Measurements from ENCODE around the gene EFCAB8.

The EFCAB8 gene

GRCh38 chr20:32963176-32963575, 104.5 kb downstream of the EFCAB8 start:
- Mint-ChIP-seq H3K27ac (no peak overlapping the region), H3K4me3 (no peak overlapping the region), H3K27me3 (peaks cover 9% of the 10 kb centered on the region), H3K4me1 (peaks cover 23% of the 10 kb centered on the region), H3K9me3 (peaks cover 9% of the 10 kb centered on the region), H3K36me3 (peaks cover 10% of the 10 kb centered on the region)
- no peak for ATAC-seq

GRCh38 chr20:32964575-32964974, 105.9 kb downstream of the EFCAB8 start:
- no peak overlapping the region for H3K4me3 Mint-ChIP-seq
- peaks cover 1% of the 10 kb centered on the region for H3K27me3 Mint-ChIP-seq
- no peaks in the 10 kb centered on the region for H3K9me3 Mint-ChIP-seq
- ATAC-seq = no peak
- H3K27ac Mint-ChIP-seq = no peak overlapping the region
- H3K4me1 Mint-ChIP-seq = peaks cover 30% of the 10 kb centered on the region
- no peaks in the 10 kb centered on the region for H3K36me3 Mint-ChIP-seq

- ATAC-seq = no peak
- peaks cover 35% of the 10 kb centered on the region for H3K4me1 Mint-ChIP-seq
- H3K27me3 Mint-ChIP-seq = no peaks in the 10 kb centered on the region
- H3K36me3 Mint-ChIP-seq = no peaks in the 10 kb centered on the region
- H3K4me3 Mint-ChIP-seq = no peak overlapping the region
- H3K9me3 Mint-ChIP-seq = no peaks in the 10 kb centered on the region
- H3K27ac Mint-ChIP-seq = no peak overlapping the region
These were observed 106.4 kb downstream of the EFCAB8 start for GRCh38 chr20:32965115-32965514.

GRCh38 chr20:32965581-32966373, 107.1 kb downstream of the EFCAB8 start:
- ATAC-seq = no peak
- peaks cover 38% of the 10 kb centered on the region for H3K4me1 Mint-ChIP-seq
- H3K9me3 Mint-ChIP-seq = no peaks in the 10 kb centered on the region
- H3K4me3 Mint-ChIP-seq = no peak overlapping the region
- H3K36me3 Mint-ChIP-seq = no peaks in the 10 kb centered on the region
- peak overlapping the region; percentile 73 for H3K27ac Mint-ChIP-seq
- no peaks in the 10 kb centered on the region for H3K27me3 Mint-ChIP-seq

- Mint-ChIP-seq H3K4me3 (no peak overlapping the region), H3K36me3 (no peaks in the 10 kb centered on the region), H3K4me1 (peaks cover 38% of the 10 kb centered on the region), H3K27me3 (no peaks in the 10 kb centered on the region), H3K9me3 (no peaks in the 10 kb centered on the region), H3K27ac (peak overlapping the region; percentile 73)
- ATAC-seq = no peak
These were observed 107.7 kb downstream of the EFCAB8 start for GRCh38 chr20:32966382-32966781.

- peak; percentile 73 for ATAC-seq
- no peaks in the 10 kb centered on the region for H3K36me3 Mint-ChIP-seq
- H3K9me3 Mint-ChIP-seq = no peaks in the 10 kb centered on the region
- H3K4me1 Mint-ChIP-seq = peaks cover 38% of the 10 kb centered on the region
- H3K27ac Mint-ChIP-seq = peak overlapping the region; percentile 73
- H3K4me3 Mint-ChIP-seq = no peak overlapping the region
- no peaks in the 10 kb centered on the region for H3K27me3 Mint-ChIP-seq
These were observed 108.4 kb downstream of the EFCAB8 start for GRCh38 chr20:32966881-32967781.

- H3K27me3 Mint-ChIP-seq = no peaks in the 10 kb centered on the region
- H3K36me3 Mint-ChIP-seq = no peaks in the 10 kb centered on the region
- ATAC-seq = no peak
- peak overlapping the region; percentile 73 for H3K27ac Mint-ChIP-seq
- H3K9me3 Mint-ChIP-seq = no peaks in the 10 kb centered on the region
- H3K4me1 Mint-ChIP-seq = peaks cover 38% of the 10 kb centered on the region
- no peak overlapping the region for H3K4me3 Mint-ChIP-seq
These were observed 109.3 kb downstream of the EFCAB8 start for GRCh38 chr20:32967961-32968457.

- no peaks in the 10 kb centered on the region for H3K36me3 Mint-ChIP-seq
- no peak for ATAC-seq
- no peak overlapping the region for H3K27ac Mint-ChIP-seq
- H3K4me1 Mint-ChIP-seq = peaks cover 38% of the 10 kb centered on the region
- H3K4me3 Mint-ChIP-seq = no peak overlapping the region
- no peaks in the 10 kb centered on the region for H3K27me3 Mint-ChIP-seq
- H3K9me3 Mint-ChIP-seq = no peaks in the 10 kb centered on the region
These were observed 109.9 kb downstream of the EFCAB8 start for GRCh38 chr20:32968478-32969241.

GRCh38 chr20:32969356-32970114, 110.8 kb downstream of the EFCAB8 start:
- Mint-ChIP-seq H3K27me3 (no peaks in the 10 kb centered on the region), H3K4me3 (no peak overlapping the region), H3K27ac (no peak overlapping the region), H3K9me3 (no peaks in the 10 kb centered on the region), H3K36me3 (no peaks in the 10 kb centered on the region), H3K4me1 (peaks cover 40% of the 10 kb centered on the region)
- ATAC-seq = no peak

- Mint-ChIP-seq H3K27me3 (no peaks in the 10 kb centered on the region), H3K4me1 (peaks cover 48% of the 10 kb centered on the region), H3K9me3 (no peaks in the 10 kb centered on the region), H3K4me3 (no peak overlapping the region), H3K27ac (no peak overlapping the region), H3K36me3 (no peaks in the 10 kb centered on the region)
- ATAC-seq = no peak
These were observed 111.6 kb downstream of the EFCAB8 start for GRCh38 chr20:32970115-32970972.

- peaks cover 46% of the 10 kb centered on the region for H3K4me1 Mint-ChIP-seq
- no peaks in the 10 kb centered on the region for H3K27me3 Mint-ChIP-seq
- no peaks in the 10 kb centered on the region for H3K9me3 Mint-ChIP-seq
- no peak overlapping the region for H3K27ac Mint-ChIP-seq
- ATAC-seq = no peak
- H3K4me3 Mint-ChIP-seq = no peak overlapping the region
- H3K36me3 Mint-ChIP-seq = no peaks in the 10 kb centered on the region
These were observed 112.2 kb downstream of the EFCAB8 start for GRCh38 chr20:32970973-32971300.

- H3K4me3 Mint-ChIP-seq = no peak overlapping the region
- peaks cover 6% of the 10 kb centered on the region for H3K36me3 Mint-ChIP-seq
- no peaks in the 10 kb centered on the region for H3K27me3 Mint-ChIP-seq
- ATAC-seq = peak; percentile 71
- peaks cover 39% of the 10 kb centered on the region for H3K4me1 Mint-ChIP-seq
- H3K27ac Mint-ChIP-seq = no peak overlapping the region
- peaks cover 4% of the 10 kb centered on the region for H3K9me3 Mint-ChIP-seq
These were observed 113.0 kb downstream of the EFCAB8 start for GRCh38 chr20:32971703-32972161.

- Mint-ChIP-seq H3K4me3 (peak overlapping the region; percentile 44), H3K4me1 (peaks cover 32% of the 10 kb centered on the region), H3K27ac (no peak overlapping the region)
These were observed 113.7 kb downstream of the EFCAB8 start for GRCh38 chr20:32972181-32973076.

More at GRCh38 chr20:32972181-32973076, 113.7 kb downstream of the EFCAB8 start:
- no peaks in the 10 kb centered on the region for H3K27me3 Mint-ChIP-seq
- peaks cover 6% of the 10 kb centered on the region for H3K36me3 Mint-ChIP-seq
- peak; percentile 97 for ATAC-seq
- peaks cover 4% of the 10 kb centered on the region for H3K9me3 Mint-ChIP-seq

Measured in stimulated activated memory B cell treated with anti-CD40 and anti-IgM and Interleukin-4, amounts not matched to agents 10 μg/mL and 1 μg/mL and 100 μg/mL, for 72 hours (primary cell).